ENCODE data around the gene OR7C2.

GRCh38 chr19:14906711-14907110 lies 34.6 kb upstream of the OR7C2 start:
- TF ChIP-seq EZH2phosphoT487 (IDR thresholded peaks at IDR 0.05; ENCODE audit: borderline replicate concordance) (no peak), CTCF (conservative IDR thresholded peaks at IDR 0.05; ENCODE audit: low read length) (no peak)
